ENCODE results near the gene TMEM74B.

TMEM74B gene

GRCh38 chr20:1137236-1137635 lies 47.5 kb downstream of the TMEM74B start:
- no peak for DNase-seq (ENCODE audit: low spot score)

DNA sequence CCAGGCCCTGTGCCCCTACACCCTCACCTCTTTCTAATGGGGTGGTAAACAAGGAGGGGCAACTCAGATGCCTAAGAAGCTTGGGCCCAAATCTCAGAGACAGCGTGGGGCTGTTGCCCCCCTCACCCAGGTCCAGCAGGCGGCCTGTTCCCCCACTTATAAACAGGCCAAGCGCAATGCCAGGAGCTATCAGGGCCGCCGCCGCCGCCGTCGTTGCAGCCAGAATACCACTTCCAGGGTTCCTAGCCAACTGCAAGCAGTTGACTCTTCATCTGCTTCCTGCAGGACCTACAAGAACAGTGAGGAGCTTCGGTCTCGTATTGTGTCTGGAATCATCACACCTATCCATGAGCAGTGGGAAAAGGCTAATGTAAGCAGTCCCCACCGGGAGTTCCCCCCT lies 49.9 kb downstream of the TMEM74B start:
- no peak for DNase-seq (ENCODE audit: low spot score)

DNA sequence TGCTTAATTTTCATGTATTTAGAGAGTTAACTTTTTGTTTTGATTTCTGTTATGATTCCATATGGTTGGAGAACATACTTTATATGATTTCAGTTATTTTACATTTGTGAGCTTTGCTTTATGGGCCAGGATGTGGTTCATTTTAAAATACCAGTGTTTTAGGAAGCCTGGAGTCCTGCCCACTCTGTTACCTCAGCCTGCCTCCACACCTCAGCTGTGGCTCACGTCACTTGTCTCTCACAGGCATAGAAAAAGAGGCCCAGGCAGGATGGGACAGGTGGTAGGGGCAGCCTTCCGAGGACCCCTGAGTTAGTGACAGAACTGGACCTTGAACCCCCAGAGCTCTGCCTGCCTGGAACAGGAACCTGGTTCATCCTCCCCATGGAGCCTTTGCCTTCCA lies 50.4 kb downstream of the TMEM74B start:
- DNase-seq (ENCODE audit: low spot score), result no peak

- no peak for DNase-seq (ENCODE audit: low spot score)
These were observed 53.4 kb downstream of the TMEM74B start for GRCh38 chr20:1131354-1131753.

DNA sequence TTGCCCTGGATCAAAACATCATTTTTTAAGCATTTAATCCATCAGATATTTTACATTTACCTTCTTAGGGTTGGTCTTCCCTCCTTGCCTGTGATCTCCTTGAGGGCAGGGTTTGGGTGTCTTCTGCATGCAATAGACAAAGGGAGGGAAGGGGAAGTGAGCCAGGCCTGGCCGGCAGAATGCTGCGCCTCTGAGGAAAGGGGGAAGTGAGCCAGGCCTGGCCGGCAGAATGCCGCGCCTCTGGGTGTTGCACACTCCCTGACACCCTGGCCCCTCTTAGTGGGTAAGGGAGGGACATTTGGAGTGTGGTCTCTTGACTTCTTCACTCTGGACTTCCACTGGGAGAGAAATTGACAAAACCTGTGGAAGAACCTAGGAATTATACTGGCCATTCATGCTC lies 53.9 kb downstream of the TMEM74B start:
- peak; percentile 14 for DNase-seq (ENCODE audit: low spot score)
